ENCODE measurements around the gene ZNF37A.
"Not testable (repeated sequence)": the region's sequence is repeated elsewhere in the genome, so short reads cannot be mapped to it uniquely, and the experiment has no call there.

Gene ZNF37A

GRCh38 chr10:38094158-38094926, at the start of gene ZNF37A:
Gene ZNF37A (plus strand): TSS chr10:38094337. CDS start chr10:38096618, 2,281 bp downstream.
- H3K27ac ChIP-seq: peak within 1 kb of the TSS; percentile 61 to 96 (median 91)
- H3K4me3 ChIP-seq: peak within 1 kb of the TSS; percentile 57 to 93 (median 76)

- no peak overlapping the region for H3K27ac ChIP-seq
Measured at GRCh38 chr10:38045129-38045528, 49.0 kb upstream of the ZNF37A start.

GRCh38 chr10:38047666-38048065, 46.5 kb upstream of the ZNF37A start:
- H3K27ac ChIP-seq: no peak overlapping the region

More at GRCh38 chr10:38045129-38045528, 49.0 kb upstream of the ZNF37A start:
- H3K4me3 ChIP-seq: no peak overlapping the region

GRCh38 chr10:38050212-38050611, 43.9 kb upstream of the ZNF37A start:
- H3K4me3 ChIP-seq: no peak overlapping the region

More at GRCh38 chr10:38047666-38048065, 46.5 kb upstream of the ZNF37A start:
- no peak overlapping the region for H3K4me3 ChIP-seq

GRCh38 chr10:38054361-38054797, 39.8 kb upstream of the ZNF37A start:
- H3K4me3 ChIP-seq: no peak overlapping the region

More at GRCh38 chr10:38050212-38050611, 43.9 kb upstream of the ZNF37A start:
- H3K27ac ChIP-seq: no peak overlapping the region

GRCh38 chr10:38055274-38055894, 38.8 kb upstream of the ZNF37A start:
- H3K4me3 ChIP-seq, H3K27ac ChIP-seq: not testable (repeated sequence)

More at GRCh38 chr10:38054361-38054797, 39.8 kb upstream of the ZNF37A start:
- H3K27ac ChIP-seq: no peak overlapping the region

GRCh38 chr10:38069663-38070062, 24.5 kb upstream of the ZNF37A start:
- not testable (repeated sequence) for H3K4me3 ChIP-seq, H3K27ac ChIP-seq

GRCh38 chr10:38070501-38070900, 23.6 kb upstream of the ZNF37A start:
- no peak overlapping the region for H3K4me3 ChIP-seq

GRCh38 chr10:38072552-38072951, 21.6 kb upstream of the ZNF37A start:
- Histone ChIP-seq H3K4me3 (no peak overlapping the region), H3K27ac (no peak overlapping the region)

More at GRCh38 chr10:38070501-38070900, 23.6 kb upstream of the ZNF37A start:
- no peak overlapping the region for H3K27ac ChIP-seq

- Histone ChIP-seq H3K27ac (no peak overlapping the region), H3K4me3 (no peak overlapping the region)
Measured at GRCh38 chr10:38076687-38077086, 17.4 kb upstream of the ZNF37A start.

GRCh38 chr10:38093318-38093717, 819 bp upstream of the ZNF37A start:
- peak overlapping the region in 2 of 21 experiments; percentile 76 to 92 for H3K27ac ChIP-seq
- H3K4me3 ChIP-seq: peak overlapping the region in 3 of 7 experiments; percentile 57 to 93 (median 61)

- peak overlapping the region; percentile 57 to 93 (median 76) for H3K4me3 ChIP-seq
- H3K27ac ChIP-seq: peak overlapping the region in 10 of 21 experiments; percentile 76 to 96 (median 92)
Measured at GRCh38 chr10:38093816-38094157, 350 bp upstream of the ZNF37A start.

- peak overlapping the region; percentile 61 to 96 (median 91) for H3K27ac ChIP-seq
- H3K4me3 ChIP-seq: peak overlapping the region; percentile 57 to 93 (median 76)
Measured at GRCh38 chr10:38094927-38095574, 914 bp downstream of the ZNF37A start.

GRCh38 chr10:38102880-38103279, 8.7 kb downstream of the ZNF37A start:
- H3K27ac ChIP-seq: no peak overlapping the region

GRCh38 chr10:38103756-38104155, 9.6 kb downstream of the ZNF37A start:
- H3K4me3 ChIP-seq: no peak overlapping the region
- H3K27ac ChIP-seq: no peak overlapping the region

More at GRCh38 chr10:38102880-38103279, 8.7 kb downstream of the ZNF37A start:
- no peak overlapping the region for H3K4me3 ChIP-seq

GRCh38 chr10:38112159-38112558, 18.0 kb downstream of the ZNF37A start:
- Histone ChIP-seq H3K27ac (no peak overlapping the region), H3K4me3 (no peak overlapping the region)

GRCh38 chr10:38118072-38118807, 24.1 kb downstream of the ZNF37A start:
- Histone ChIP-seq H3K4me3 (no peak overlapping the region), H3K27ac (no peak overlapping the region)

- H3K4me3 ChIP-seq: no peak overlapping the region
- H3K27ac ChIP-seq: no peak overlapping the region
Measured at GRCh38 chr10:38119038-38119437, 24.9 kb downstream of the ZNF37A start.

GRCh38 chr10:38127812-38128211, 33.7 kb downstream of the ZNF37A start:
- no peak overlapping the region for H3K27ac ChIP-seq
- no peak overlapping the region for H3K4me3 ChIP-seq

GRCh38 chr10:38143587-38143986, 49.5 kb downstream of the ZNF37A start:
- Histone ChIP-seq H3K27ac (no peak overlapping the region), H3K4me3 (no peak overlapping the region)
